Endothelial cell (in vitro differentiated cells): ENCODE data around the gene PTPRD. TPM values are rescaled to one million over a fixed set of nuclear protein-coding genes. Genes with fewer than 3 reads are reported as not detected.
A peak's percentile ranks its signal among the peaks of the same experiment; 100 is the strongest.

Experiments used
- DNase-seq: peaks from one replicate; pipeline ENCODE4 v3.0.0; 2021; ENCODE audit warnings: low spot score
- H3K27ac Mint-ChIP-seq: one replicate; pipeline ENCODE4 v1.8.0; 2021; ENCODE audit warnings: mixed read lengths, inconsistent platforms; ENCODE audit not compliant: unreplicated experiment
- H3K27me3 Mint-ChIP-seq: one replicate; pipeline ENCODE4 v1.8.0; 2021; ENCODE audit warnings: mild to moderate bottlenecking, moderate library complexity, mixed read lengths, inconsistent platforms; ENCODE audit not compliant: unreplicated experiment
- H3K36me3 Mint-ChIP-seq: one replicate; pipeline ENCODE4 v1.8.0; 2021; ENCODE audit warnings: mild to moderate bottlenecking, low read depth, mixed read lengths, inconsistent platforms; ENCODE audit not compliant: unreplicated experiment
- H3K4me1 Mint-ChIP-seq: one replicate; pipeline ENCODE4 v1.8.0; 2021; ENCODE audit warnings: mild to moderate bottlenecking, mixed read lengths, inconsistent platforms; ENCODE audit not compliant: unreplicated experiment
- H3K4me3 Mint-ChIP-seq: one replicate; pipeline ENCODE4 v1.8.0; 2021; ENCODE audit warnings: mild to moderate bottlenecking, mixed read lengths, inconsistent platforms; ENCODE audit not compliant: unreplicated experiment
- H3K9me3 Mint-ChIP-seq: one replicate; pipeline ENCODE4 v1.8.0; 2021; ENCODE audit warnings: mixed read lengths, inconsistent platforms; ENCODE audit not compliant: unreplicated experiment
- CTCF ChIP-seq: fragments of 200-600 bp; sonication (generic); IDR thresholded peaks from one replicate; pipeline ENCODE4 v1.5.0; 2021; ENCODE audit warnings: antibody characterized with exemption; ENCODE audit not compliant: unreplicated experiment
- total RNA-seq: library from RNA; stranded (reverse); fragmentation: NEBNext Ultra II Directional; extraction: Animal tissue kit (Norgen Biotek cat#: 25700); gene quantifications from one replicate; pipeline ENCODE4 v1.2.1, GENCODE V29; 2021; ENCODE audit not compliant: unreplicated experiment

PTPRD gene
- total RNA-seq, 1 donor from 2014 or later: 47.8 TPM

- DNase-seq: no peak
- Mint-ChIP-seq H3K4me1 (no peaks in the 10 kb centered on the region), H3K27me3 (no peaks in the 10 kb centered on the region), H3K36me3 (no peaks in the 10 kb centered on the region), H3K4me3 (no peak overlapping the region), H3K27ac (no peak overlapping the region), H3K9me3 (no peaks in the 10 kb centered on the region)
- TF ChIP-seq CTCF: no peak
Observed at GRCh38 chr9:9804109-9804508, 808.7 kb downstream of the PTPRD start.

DNA sequence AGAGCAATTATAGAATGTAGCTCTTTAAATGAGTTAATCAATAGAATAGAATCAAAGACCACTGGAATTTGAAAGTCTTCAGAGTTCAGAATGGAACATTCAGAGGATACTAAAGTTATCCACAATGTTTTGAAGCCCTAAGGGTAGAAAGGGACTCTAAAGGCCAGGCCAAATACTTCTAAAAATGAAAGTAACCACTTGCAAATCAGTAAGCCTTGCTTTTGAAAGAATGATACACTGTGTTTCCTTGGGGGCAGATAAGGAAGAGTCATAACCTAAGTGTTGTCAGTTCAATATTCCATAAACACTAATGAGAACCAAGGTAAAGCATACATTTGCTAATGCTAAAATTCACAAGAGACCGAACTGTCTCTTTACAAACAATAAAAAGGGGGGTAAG, 813.5 kb downstream of the PTPRD start:
- no peak for DNase-seq
- peaks cover under 1% of the 10 kb centered on the region for H3K27me3 Mint-ChIP-seq
- no peak for TF ChIP-seq CTCF
- H3K36me3 Mint-ChIP-seq: no peaks in the 10 kb centered on the region
- H3K27ac Mint-ChIP-seq: no peak overlapping the region
- no peak overlapping the region for H3K4me3 Mint-ChIP-seq
- H3K9me3 Mint-ChIP-seq: no peaks in the 10 kb centered on the region
- no peaks in the 10 kb centered on the region for H3K4me1 Mint-ChIP-seq

GRCh38 chr9:9792144-9792857, 820.5 kb downstream of the PTPRD start:
- no peak overlapping the region for H3K4me3 Mint-ChIP-seq
- H3K27ac Mint-ChIP-seq: no peak overlapping the region
- no peak for TF ChIP-seq CTCF
- H3K4me1 Mint-ChIP-seq: no peaks in the 10 kb centered on the region
- no peak for DNase-seq
- H3K9me3 Mint-ChIP-seq: no peaks in the 10 kb centered on the region
- H3K36me3 Mint-ChIP-seq: no peaks in the 10 kb centered on the region
- H3K27me3 Mint-ChIP-seq: peaks cover 2% of the 10 kb centered on the region

DNA sequence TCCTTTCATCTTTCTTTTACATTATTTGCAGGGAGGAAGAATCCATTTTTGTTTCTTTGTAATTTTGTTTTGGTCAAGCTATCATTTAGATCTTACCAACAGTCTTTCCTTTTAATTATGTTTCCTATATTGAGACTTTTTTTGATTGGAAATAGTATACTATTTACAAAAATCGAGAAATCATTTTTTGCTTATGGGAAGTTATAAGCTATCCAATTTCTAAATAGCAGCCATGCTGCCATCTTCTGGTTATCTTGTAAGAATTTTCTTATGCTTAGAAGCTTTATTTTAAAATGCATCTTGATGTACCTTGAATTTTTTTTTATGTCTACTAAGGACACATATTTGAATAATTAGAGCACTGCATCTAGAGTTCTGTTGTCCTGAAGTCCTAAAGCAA, 821.2 kb downstream of the PTPRD start:
- TF ChIP-seq CTCF: no peak
- Mint-ChIP-seq H3K27me3 (peaks cover 2% of the 10 kb centered on the region), H3K27ac (no peak overlapping the region), H3K9me3 (no peaks in the 10 kb centered on the region), H3K4me3 (no peak overlapping the region), H3K36me3 (no peaks in the 10 kb centered on the region), H3K4me1 (no peaks in the 10 kb centered on the region)
- no peak for DNase-seq

- peak; percentile 48 for DNase-seq
- Mint-ChIP-seq H3K9me3 (no peaks in the 10 kb centered on the region), H3K27me3 (peaks cover 2% of the 10 kb centered on the region), H3K4me1 (no peaks in the 10 kb centered on the region), H3K27ac (no peak overlapping the region), H3K36me3 (no peaks in the 10 kb centered on the region), H3K4me3 (no peak overlapping the region)
- TF ChIP-seq CTCF: peak; percentile 62
Observed at GRCh38 chr9:9790216-9790872, 822.5 kb downstream of the PTPRD start.
